Measurements from ENCODE around the gene ZNF35. TPM values are rescaled to one million over a fixed set of nuclear protein-coding genes. Genes with fewer than 3 reads are reported as not detected.

The ZNF35 gene
- total RNA-seq, 1 experiment from 2014 or later: 7.9 TPM

DNA sequence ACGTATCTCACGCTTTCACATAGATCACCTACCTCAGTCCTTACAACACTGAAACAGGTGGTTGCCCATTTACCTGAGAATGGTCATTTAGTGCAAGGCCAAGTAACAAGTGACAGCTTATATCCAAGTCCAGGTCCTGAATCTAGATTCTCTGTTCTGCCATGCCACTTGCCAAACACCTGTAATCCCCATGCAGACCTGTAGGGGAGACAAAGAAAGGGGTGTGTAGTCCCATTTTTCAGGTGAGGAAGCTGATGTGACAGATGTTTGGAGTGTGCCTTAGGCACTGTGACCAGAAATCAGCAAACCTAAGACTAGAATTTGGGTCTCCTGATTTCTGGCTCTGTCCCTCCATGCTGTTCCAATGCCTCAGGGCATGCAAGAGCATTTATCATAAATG, 12.7 kb downstream of the ZNF35 start:
- Histone ChIP-seq H3K4me3 (replicated peaks in 1 of 2; ENCODE audit: low read depth in 1 of 2, low read length in 2 of 2) (no peak overlapping the region), H3K9me3 (ENCODE audit: control insufficient read depth in 1 of 2, insufficient read depth in 1 of 2, low read depth in 1 of 2, low read length in 2 of 2) (peaks cover 11 to 23% of the 10 kb centered on the region in 2 experiments; a peak in 2 of 4 replicates), H3K27me3 (ENCODE audit: insufficient read depth, low read length) (no peaks in the 10 kb centered on the region), H3K79me2 (ENCODE audit: insufficient read depth, low read length) (no peaks in the 10 kb centered on the region), H2AFZ (ENCODE audit: low read depth, low read length, poor library complexity, severe bottlenecking) (no peak overlapping the region), H3K4me1 (ENCODE audit: control insufficient read depth in 1 of 2, insufficient read depth in 2 of 2, low read length in 2 of 2) (no peaks in the 10 kb centered on the region), H3K36me3 (ENCODE audit: control insufficient read depth in 1 of 2, insufficient read depth in 2 of 2, low read length in 2 of 2) (peaks cover 27 to 49% of the 10 kb centered on the region in 2 experiments), H3K9ac (ENCODE audit: low read length) (no peak overlapping the region), H3K9me2 (ENCODE audit: insufficient read depth) (no peaks in the 10 kb centered on the region), H3K27ac (ENCODE audit: low read depth, low read length) (no peak overlapping the region), H3K4me2 (ENCODE audit: low read length) (no peak overlapping the region), H4K20me1 (ENCODE audit: insufficient read depth) (no peaks in the 10 kb centered on the region)
- TF ChIP-seq CTCF (IDR thresholded peaks at IDR 0.05 in 2 of 3, conservative IDR thresholded peaks at IDR 0.05 in 1 of 3; ENCODE audit: borderline replicate concordance in 1 of 3, insufficient read depth in 1 of 3, low read depth in 2 of 3, low read length in 2 of 3) (peak in 2 of 3 experiments; percentile 51 to 54; a peak in 4 of 6 replicates), TCF7L2 (IDR thresholded peaks at IDR 0.05; ENCODE audit: borderline replicate concordance, extremely low read depth, insufficient read depth, insufficient read length) (no peak)
- ATAC-seq: peak; percentile 60
- CTCF ChIA-PET: no interaction called here
- DNase-seq (ENCODE audit: low read depth, low spot score): no peak
- POLR2A ChIA-PET: no interaction called here
- no TSS peak for BruUV-seq (replicated peaks)
- intact Hi-C loops (cut with micrococcal nuclease): no loop called here
- RAD21 ChIA-PET (ENCODE audit: low non-redundant PET in 1 of 2, low total read pairs in 2 of 2, uncharacterized antibody in 2 of 2, unreplicated experiment in 2 of 2): no interaction called here

GRCh38 chr3:44665173-44665572, 16.6 kb downstream of the ZNF35 start:
- POLR2A ChIA-PET: no interaction called here
- no peak overlapping the region for H3K4me3 ChIP-seq (replicated peaks in 1 of 2; ENCODE audit: low read depth in 1 of 2, low read length in 2 of 2)
- ATAC-seq (no peak), DNase-seq (ENCODE audit: low read depth, low spot score) (no peak)
- BruUV-seq (replicated peaks): no TSS peak
- no peak overlapping the region for H3K27ac ChIP-seq (ENCODE audit: low read depth, low read length)
- CTCF ChIA-PET: no interaction called here
- H3K36me3 ChIP-seq (ENCODE audit: control insufficient read depth in 1 of 2, insufficient read depth in 2 of 2, low read length in 2 of 2): peaks cover 6 to 14% of the 10 kb centered on the region in 2 experiments; a peak in 3 of 4 replicates
- peaks cover 0 to 11% of the 10 kb centered on the region in 2 experiments; a peak in 1 of 4 replicates for H3K9me3 ChIP-seq (ENCODE audit: control insufficient read depth in 1 of 2, insufficient read depth in 1 of 2, low read depth in 1 of 2, low read length in 2 of 2)
- intact Hi-C loops (cut with micrococcal nuclease): no loop called here
- no peak overlapping the region for H3K4me2 ChIP-seq (ENCODE audit: low read length)
- no peaks in the 10 kb centered on the region for H3K79me2 ChIP-seq (ENCODE audit: insufficient read depth, low read length)
- H3K4me1 ChIP-seq (ENCODE audit: control insufficient read depth in 1 of 2, insufficient read depth in 2 of 2, low read length in 2 of 2): no peaks in the 10 kb centered on the region
- H3K9ac ChIP-seq (ENCODE audit: low read length): no peak overlapping the region
- no peaks in the 10 kb centered on the region for H4K20me1 ChIP-seq (ENCODE audit: insufficient read depth)
- RAD21 ChIA-PET (ENCODE audit: low non-redundant PET in 1 of 2, low total read pairs in 2 of 2, uncharacterized antibody in 2 of 2, unreplicated experiment in 2 of 2): no interaction called here
- no peak overlapping the region for H2AFZ ChIP-seq (ENCODE audit: low read depth, low read length, poor library complexity, severe bottlenecking)
- no peaks in the 10 kb centered on the region for H3K9me2 ChIP-seq (ENCODE audit: insufficient read depth)
- no peaks in the 10 kb centered on the region for H3K27me3 ChIP-seq (ENCODE audit: insufficient read depth, low read length)
- no peak for TF ChIP-seq SP1 (IDR thresholded peaks at IDR 0.05; ENCODE audit: low read depth)
- TF ChIP-seq CEBPB (IDR thresholded peaks at IDR 0.05; ENCODE audit: low read depth): no peak
- TF ChIP-seq MAX (IDR thresholded peaks at IDR 0.05): no peak
- no peak for TF ChIP-seq SIN3A (IDR thresholded peaks at IDR 0.05; ENCODE audit: low read depth)
- no peak for TF ChIP-seq TCF7L2 (IDR thresholded peaks at IDR 0.05; ENCODE audit: borderline replicate concordance, extremely low read depth, insufficient read depth, insufficient read length)
- TF ChIP-seq ZBTB33 (IDR thresholded peaks at IDR 0.05; ENCODE audit: extremely low read depth, insufficient replicate concordance, low read length): no peak
- no peak for TF ChIP-seq EZH2 (IDR thresholded peaks at IDR 0.05)
- no peak for TF ChIP-seq POLR2A (IDR thresholded peaks at IDR 0.05; ENCODE audit: borderline replicate concordance, extremely low read depth, insufficient read depth, insufficient read length)
- TF ChIP-seq CTCF (IDR thresholded peaks at IDR 0.05 in 2 of 3, conservative IDR thresholded peaks at IDR 0.05 in 1 of 3; ENCODE audit: borderline replicate concordance in 1 of 3, insufficient read depth in 1 of 3, low read depth in 2 of 3, low read length in 2 of 3): no peak
- TF ChIP-seq EGR1 (IDR thresholded peaks at IDR 0.05; ENCODE audit: low read depth): no peak
- no peak for TF ChIP-seq FOSL1 (IDR thresholded peaks at IDR 0.05; ENCODE audit: low read depth)
- no peak for TF ChIP-seq POLR2AphosphoS5 (IDR thresholded peaks at IDR 0.05; ENCODE audit: low read depth, low read length)
- no peak for TF ChIP-seq ELF1 (IDR thresholded peaks at IDR 0.05; ENCODE audit: borderline replicate concordance, low read depth)
